HG02885 (cell line): ENCODE measurements around the gene RNF141.

Source experiments
- ATAC-seq: cut with Tn5 transposase; IDR thresholded peaks from one replicate; pipeline ENCODE4 v1.9.1; 2021; ENCODE audit warnings: mild to moderate bottlenecking; ENCODE audit not compliant: unreplicated experiment, poor library complexity

Gene RNF141, protein sequence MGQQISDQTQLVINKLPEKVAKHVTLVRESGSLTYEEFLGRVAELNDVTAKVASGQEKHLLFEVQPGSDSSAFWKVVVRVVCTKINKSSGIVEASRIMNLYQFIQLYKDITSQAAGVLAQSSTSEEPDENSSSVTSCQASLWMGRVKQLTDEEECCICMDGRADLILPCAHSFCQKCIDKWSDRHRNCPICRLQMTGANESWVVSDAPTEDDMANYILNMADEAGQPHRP

DNA sequence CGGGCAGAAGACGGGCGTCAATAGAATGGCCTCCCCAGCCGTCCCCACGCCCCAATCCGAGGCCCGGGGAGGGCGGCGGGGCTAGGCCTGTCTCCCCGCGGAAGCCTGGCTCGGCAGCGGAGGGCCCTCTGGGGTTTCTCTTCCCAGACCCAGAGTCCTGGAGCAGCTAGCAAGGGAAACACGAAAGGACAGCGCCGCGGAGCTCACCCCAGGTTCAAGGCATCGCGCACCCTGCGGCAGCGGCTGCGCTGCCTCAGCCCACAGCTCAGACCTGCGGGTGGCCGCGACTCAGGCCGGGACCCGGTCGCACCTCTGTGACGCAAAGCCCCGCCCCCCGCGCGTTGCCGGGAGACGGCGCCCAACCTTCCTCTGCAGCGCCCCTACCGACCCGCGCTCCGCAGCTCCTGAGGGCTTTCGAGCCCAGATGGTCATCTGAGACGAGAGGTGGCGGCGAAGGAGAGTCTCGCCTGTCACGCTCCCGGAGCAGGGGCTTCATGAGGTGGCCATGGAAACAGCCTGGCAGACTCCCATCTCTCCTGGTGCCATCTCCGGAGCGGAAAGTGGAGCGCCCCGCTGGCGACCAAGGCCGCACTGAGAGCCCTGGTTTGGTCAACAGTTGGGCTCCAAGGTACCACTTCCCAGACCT, at the start of gene RNF141:
Gene RNF141 (minus strand): TSS at position 273 of the 646 bp plus-strand sequence. CDS start 7,029 bp downstream, outside the sequence.
- peak; percentile 97 for ATAC-seq

DNA sequence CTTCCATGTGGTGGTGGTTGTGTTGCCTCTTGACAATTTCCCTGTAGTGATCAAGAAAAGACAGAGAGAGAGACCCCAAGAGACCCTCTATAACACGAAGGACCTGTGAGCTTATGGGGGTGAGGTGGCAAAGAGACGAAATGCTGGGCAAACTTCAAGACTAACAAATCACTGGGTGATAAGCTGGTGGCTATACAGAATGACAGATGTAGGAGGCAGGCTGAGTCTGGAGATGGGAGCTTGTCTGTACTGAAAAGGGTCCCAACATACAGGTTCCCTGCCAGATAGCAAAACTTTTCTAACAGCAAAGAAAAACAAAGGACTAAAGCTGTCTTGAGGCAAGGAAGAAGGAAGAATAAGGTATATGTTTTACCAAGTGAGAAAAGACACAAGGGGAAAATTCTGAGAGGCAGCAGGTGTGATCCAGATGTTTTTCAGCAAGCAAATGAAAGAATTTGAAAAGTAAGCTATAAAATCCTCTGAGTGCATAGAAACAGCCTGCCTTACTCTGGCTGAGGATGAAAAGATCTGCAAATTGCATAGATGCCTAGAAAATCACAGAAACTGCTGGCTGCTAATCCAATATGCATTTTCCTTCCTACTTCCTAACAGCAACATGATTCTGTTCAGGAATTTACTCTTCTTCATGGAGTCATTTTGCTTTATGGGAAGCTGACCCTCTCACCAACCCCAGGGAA, 49.4 kb upstream of the RNF141 start:
- no peak for ATAC-seq

DNA sequence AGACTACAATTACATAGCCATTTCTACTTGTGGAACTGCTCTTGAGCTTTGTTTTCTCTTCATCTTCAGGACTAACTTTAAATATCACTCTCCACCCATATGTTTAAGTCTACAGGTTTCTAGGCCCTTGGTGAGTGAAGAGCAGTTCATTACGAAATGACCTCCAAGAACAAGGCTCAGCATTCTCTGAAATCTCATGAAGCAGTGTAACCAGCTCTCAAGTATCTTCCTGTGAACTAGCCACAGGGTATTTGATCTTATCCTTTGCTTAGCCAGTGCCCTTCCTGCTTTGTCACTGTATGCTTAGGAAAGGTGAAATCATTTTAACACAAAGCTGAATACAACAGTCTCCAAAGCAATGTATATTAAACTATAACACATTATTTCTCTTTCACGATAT, 47.9 kb upstream of the RNF141 start:
- ATAC-seq = no peak

DNA sequence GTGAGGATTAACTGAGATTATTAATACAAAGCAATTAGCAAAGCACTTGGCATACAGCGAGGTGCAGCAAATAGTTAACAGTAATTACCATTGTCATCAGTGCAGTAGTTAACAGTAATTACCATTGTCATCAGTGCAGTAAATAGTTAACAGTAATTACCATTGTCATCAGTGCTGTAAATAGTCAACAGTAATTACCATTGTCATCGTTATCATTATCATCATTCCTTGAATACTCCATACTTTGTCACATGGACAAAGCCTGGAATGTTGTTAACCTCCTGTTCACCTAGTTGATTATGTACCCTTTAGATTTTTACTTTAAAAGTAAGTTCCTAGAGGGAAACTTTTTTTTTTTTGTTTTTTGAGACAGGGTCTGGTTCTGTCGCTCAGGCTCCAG, 47.0 kb upstream of the RNF141 start:
- no peak for ATAC-seq

DNA sequence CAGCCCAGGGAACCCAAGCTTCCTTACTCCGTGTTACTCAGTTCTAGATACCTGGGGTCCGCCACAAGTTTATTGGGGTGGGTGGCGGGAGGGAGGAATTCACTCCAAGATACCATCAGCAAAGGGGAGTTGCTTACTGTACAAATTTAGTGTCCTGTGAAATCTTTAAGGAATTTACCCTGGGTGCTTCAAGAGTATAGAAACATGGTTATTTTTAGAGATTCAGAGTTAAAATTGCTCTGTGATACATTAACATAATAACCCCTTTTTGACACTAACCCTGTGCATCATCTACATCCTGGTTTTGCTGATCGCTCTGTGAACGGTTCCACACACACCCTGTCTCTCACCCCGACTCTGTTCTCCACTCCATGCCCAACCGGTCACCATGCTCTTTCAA, 46.4 kb upstream of the RNF141 start:
- ATAC-seq = no peak

DNA sequence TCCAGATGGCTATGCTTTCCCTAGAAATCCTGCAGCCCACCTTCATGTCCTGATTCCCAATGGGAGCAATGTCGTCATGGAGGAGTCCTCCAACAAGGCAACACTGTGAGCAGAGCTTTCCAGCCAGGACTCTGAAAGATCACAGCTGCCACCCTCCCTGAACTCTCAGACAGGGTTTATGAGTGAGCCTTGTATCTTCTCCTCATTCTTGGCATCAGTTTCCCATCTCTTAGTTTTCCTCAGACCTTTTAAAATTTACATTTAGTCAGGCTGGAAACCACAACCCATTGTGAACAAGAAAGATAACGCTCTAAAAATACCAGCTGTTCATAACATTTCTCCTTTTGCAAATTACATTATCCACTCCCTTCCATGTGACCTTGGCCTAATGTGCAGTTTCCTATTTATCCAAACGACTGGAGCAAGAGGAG, 43.1 kb upstream of the RNF141 start:
- no peak for ATAC-seq

DNA sequence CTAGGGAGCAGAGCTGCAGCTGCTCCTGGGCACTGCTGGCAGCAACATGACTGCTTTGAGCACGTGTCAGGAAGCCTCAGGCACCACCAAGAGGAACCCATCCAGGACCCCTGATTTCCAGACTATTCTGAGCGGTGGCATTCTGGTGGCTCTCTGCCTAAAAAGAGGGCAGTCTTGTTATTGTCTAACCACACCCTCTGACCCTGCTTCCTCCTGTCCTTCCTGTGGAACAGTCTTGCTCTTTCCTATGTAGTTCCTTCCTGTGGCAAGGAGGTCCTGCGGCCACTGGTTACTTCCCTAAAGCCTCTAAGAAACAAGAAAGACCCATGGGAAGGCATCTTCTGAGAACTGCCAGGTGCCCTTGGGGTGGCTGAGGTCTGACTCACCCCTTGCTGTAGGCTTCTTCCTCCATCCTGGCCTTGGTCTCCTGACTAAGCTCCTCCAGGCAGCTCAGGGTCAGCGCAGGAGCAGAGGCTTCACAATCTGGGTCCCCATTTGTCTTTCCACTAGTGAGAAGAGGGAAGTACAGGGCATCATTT, 40.6 kb upstream of the RNF141 start:
- ATAC-seq = no peak

DNA sequence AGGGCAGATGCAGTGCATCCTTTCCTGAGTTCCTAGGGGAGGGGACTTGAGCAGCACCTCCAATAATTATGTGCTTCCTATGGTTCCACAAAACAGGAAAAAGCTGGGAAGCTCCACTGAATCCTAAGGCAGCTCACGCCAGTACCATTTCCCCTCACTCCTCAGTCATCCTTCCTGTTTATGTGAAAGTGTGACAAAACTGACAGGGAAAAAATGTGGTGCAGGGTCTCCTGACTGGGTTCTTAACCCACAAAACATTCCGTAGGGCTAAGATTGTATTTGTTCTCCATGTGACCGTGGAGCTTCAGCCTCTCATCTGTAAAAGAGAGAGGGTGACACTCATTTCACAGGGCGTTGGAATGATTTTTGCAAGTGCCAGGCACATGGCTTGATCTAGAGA, 39.6 kb upstream of the RNF141 start:
- ATAC-seq = no peak

DNA sequence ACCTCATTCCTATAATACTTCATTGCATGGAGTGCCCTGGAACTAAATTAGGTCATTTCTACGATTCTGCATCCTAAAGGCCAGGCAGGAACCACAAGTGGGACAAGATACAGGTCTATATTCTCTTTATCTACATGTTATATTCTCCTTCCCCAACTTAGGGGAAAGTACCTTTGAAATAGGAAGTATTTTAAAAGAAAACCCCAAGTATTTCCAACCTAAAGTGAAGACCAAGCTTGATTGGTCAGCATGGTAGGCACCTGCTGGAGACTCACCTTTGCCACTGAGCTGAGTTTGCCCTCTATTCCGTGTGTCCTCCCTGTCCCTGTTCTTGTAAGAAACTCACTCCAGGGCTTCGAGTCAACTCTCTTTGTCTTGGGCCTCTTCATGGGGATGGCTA, 38.7 kb upstream of the RNF141 start:
- no peak for ATAC-seq

DNA sequence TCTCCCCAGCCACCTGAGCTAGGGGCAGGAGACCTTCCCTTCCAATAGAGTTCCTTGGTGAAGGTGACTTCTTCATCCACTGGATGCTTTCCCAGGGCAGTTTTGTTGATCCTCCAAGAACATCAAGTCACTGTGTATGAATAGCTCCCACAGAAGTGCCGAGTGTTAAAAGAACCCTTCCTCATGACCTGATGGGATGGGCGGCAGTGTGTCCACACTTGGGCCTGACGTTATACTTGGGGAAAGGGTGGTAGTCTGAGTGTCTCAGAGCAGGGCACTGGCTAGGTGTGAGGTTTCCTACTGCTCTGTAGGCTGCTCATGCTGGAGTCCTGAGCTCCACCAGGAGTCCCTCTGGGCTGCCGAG, 35.0 kb upstream of the RNF141 start:
- no peak for ATAC-seq

DNA sequence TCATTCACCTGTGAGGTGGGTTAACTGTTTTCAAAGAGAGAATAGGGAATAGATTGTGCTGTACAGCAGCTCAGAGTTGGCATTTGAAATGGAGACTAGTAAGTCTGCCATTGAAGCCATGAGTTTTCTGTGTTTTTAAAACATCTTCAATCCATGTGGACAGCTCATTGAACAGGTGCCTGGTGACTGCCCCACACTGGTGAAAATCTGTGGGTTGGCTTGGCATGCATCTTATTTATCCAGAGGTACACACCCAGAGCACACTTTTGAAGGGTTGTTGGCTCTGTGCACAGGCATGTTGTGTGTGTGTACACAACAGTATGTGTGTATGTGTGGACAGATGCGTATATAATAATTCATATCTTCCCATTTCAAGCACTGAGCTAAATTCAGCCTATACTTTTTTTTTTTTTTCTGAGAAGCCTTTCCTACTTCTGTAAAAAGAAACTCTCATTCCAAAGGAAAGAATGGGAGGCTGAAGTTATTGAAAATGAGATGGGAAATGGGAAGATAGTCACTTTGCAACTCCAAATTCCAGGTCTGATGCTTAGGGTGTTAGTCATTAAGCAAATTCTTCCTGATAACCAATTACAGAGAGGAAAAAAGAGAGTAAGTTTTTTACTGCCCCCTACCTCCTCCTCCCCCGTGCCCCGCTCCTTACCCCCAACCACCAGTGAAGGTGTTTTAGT, 34.5 kb upstream of the RNF141 start:
- ATAC-seq = no peak

DNA sequence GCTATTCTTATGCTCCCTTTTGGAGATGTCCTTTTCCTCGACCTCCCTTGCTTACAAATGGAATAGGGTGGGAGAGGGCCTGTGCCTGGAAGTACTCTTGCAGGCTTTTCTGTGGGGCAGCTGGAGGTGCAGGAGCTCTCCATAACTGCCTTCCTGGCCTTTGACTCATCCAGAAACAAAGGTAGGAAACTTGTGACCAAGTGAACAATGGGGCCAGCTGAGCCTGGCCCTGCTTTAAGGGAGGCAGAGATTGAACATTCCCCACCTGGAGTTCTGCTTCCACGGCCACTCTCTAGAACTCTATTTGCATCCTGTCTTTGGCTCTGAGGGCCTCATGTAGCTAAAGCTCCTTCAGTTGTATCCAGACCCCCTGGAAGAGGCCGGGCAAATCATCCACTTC, 32.6 kb upstream of the RNF141 start:
- ATAC-seq = no peak

DNA sequence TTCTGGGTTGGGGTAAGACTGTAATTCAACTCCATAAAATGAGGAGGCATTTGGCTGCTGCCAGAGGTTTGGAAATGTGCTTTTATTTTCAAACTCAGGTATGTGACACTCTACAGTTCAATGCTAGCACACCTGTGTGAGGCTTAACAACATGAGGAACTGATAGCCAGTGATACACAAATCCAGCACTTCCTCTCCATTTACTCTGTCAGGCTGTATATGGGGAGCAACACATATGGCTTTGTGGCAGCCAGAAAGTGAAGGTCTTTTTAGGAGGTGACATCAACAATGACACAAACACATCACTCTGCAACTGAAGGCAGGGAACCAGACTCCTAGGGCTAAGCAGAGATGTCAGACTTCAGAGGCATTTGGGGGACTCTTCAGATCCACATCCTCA, 32.0 kb upstream of the RNF141 start:
- ATAC-seq = no peak

DNA sequence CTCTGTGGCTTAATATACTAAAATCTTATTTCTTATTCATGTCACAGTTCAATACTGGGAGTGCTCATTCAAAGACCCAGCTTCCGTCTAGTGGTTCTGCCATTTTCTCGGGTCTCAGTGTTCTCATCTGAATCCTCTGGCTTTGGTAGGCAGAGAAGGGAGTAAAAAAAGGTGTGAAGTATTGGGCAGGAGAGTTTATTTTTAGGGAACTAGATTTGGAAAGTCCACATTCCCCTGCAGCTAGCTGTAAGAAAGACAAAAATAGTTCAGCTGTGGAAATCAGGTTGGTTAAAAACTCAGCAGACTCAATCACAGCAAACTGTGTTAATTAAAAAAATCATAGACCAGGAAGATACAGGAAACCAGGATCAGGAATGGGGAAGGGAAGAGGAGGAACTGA, 31.5 kb upstream of the RNF141 start:
- no peak for ATAC-seq

DNA sequence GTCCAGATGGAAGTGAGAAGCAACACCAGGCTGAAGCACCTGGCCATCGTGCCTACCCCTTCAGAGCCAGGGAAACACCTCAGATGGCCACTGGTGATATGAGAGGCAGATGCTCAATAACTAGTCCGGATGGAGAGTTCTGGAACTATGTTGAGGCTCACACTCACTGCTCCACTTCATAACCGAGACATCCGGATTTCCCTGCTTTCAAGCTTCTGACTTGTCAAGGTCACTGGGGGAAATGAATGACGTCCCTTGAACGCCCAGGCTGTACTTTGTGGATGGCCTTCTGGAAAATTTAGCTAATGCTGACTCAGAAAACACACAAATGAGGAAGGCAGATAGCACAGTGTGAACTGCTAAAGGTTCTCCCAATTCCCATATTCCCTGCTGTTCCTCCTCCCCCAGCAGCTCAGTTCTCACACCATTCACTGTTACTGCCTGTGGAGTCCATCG, 27.5 kb upstream of the RNF141 start, which contains the start of gene LYVE1:
Gene LYVE1 (minus strand): TSS at position 180 of the 456 bp plus-strand sequence. CDS start 133 bp downstream, at position 47.
- ATAC-seq = no peak

DNA sequence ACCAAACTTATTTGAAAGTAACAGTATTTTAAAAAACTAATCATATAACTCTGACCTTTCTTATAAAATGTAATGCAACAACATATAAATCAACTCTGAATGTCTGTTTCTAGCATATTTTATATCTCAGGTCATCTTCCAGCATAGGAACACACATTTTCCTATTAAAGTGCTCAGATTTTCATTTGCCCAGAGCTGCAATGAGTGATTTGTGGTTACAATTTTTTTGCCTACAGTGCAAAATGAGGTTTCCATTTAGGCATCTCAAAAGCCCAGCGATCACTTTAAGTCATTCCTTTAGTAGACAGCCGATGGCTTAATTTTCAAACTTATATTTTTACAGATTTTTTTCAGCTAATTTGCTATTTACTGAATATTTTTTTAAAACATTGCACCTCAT, 26.5 kb upstream of the RNF141 start:
- no peak for ATAC-seq

DNA sequence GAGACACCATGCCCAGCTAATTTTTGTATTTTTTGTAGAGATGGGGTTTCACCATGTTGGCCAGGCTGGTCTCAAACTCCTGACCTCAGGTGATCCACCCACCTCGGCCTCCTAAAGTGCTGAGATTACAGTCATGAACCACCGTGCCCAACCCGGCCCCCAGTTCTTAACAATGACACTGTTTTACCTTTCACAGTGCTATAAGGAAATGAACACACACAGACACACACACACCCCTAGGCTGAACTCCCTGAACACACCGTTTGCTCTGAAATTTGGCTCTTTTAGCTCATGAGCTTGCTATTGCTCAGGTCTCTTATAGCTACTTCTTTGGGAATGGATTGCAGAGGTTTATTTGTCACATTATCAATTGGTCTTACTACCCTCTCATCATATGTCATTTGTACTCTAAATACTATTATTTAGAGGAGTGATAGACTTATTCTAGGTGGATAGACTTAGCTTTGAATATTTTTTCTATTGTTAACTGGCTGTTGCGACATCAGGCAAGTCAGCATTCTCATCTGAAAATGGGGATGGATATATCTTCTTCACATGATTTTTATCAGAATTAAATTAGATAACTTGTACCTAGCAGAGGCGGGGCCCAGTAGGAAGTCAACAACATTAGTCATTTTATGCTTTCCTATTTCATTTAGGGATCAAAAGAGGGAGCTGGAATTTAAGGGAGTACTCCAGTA, 25.4 kb upstream of the RNF141 start:
- ATAC-seq = no peak

DNA sequence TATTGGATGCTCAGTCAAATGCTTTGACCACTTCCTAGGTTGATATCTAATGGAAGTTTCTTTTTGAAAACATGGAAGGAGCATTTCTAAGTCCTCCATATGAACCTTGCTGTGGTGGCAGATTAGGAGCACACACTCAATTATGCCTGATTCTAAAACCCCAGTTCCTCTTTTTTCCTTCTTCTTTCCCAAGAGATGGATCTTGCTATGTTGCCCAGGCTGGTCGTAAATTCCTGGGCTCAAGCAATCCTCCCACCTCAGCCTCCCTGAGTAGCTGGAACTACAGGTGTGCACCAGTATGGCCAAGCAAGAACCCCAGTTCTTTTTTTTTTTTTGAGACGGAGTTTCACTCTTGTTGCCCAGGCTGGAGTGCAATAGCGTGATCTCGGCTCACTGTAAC, 24.5 kb upstream of the RNF141 start:
- no peak for ATAC-seq

DNA sequence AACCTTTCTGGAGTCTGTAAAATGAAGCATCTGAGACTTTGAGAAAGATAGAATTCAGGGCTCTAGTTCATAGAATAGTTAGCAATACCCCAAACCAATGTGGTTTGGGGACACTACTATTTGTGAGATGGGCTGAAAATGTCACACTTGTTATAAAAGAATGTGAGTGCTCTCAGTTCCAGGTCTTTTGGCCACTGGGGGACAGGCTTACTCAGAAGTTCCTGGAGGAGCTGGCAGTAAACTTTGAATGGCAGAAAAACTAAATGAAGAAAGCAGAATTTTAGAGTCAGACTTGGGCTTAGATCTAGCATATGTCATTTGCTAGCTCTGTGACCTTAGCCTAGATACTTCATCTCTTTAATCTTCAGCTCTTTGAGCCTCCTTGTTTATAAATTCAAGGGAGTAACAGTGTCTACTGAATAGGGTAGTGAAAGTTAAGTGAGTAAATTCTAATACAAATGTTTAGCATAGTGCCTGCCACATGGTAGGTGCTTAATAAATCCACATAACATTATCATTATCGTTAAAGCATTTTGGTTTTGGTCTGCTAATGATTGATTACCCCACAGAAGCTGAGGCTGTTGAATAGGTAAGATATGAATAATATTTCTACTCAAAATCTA, 23.8 kb upstream of the RNF141 start:
- no peak for ATAC-seq

DNA sequence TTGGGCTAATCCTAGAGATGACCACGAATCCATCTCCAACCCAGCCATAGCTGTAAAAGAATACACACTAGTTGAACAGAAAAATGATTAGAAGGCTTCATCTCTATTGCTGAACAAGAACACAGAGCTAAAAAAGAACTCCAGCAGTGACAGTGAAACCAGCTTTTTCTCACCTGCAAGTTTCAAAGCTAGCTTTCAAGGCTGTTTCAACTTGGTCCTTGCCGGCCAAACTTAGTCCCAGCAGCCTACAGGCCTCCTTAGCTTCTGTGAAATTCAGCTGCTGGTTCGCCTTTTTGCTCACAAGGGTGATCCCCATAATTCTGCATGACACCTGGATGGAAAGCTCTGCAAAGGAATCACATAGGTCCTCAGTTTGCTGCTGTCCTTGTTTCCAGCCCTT, 23.0 kb upstream of the RNF141 start:
- no peak for ATAC-seq
